Lung (tissue), 12 donors: ENCODE results near the gene ACP5. TPM values are rescaled to one million over a fixed set of nuclear protein-coding genes. Genes with fewer than 3 reads are reported as not detected.

ENCODE experiments used
- ATAC-seq: fragments of 200-7000 bp; cut with Tn5 transposase; one replicate; pipeline ENCODE4 v1.9.1; 2020; ENCODE audit warnings: moderate number of reproducible peaks; ENCODE audit not compliant: insufficient read depth, low FRiP score
- DNase-seq, 3 donors: peaks; one replicate each; pipeline ENCODE4 v3.0.0-alpha.2; 2013 to 2017
- H3K27ac ChIP-seq, 2 donors: one replicate each; pipeline ENCODE4 v1.5.1; 2013; ENCODE audit warnings: mild to moderate bottlenecking in 2 of 2, moderate library complexity in 2 of 2, control low read depth in 1 of 2, inconsistent platforms in 1 of 2, low read depth in 1 of 2, low read length in 1 of 2
- H3K27me3 ChIP-seq, 3 donors: one replicate each; pipeline ENCODE4 v1.5.1; 2013; ENCODE audit warnings: low read length in 2 of 3; ENCODE audit not compliant: control insufficient read depth in 3 of 3, insufficient read depth in 3 of 3
- H3K36me3 ChIP-seq, 4 donors: one replicate each; pipeline ENCODE4 v1.5.1; 2013; ENCODE audit warnings: low read length in 4 of 4, mild to moderate bottlenecking in 1 of 4, moderate library complexity in 1 of 4; ENCODE audit not compliant: control insufficient read depth in 4 of 4, insufficient read depth in 4 of 4
- H3K4me1 ChIP-seq, 5 donors: one replicate each; pipeline ENCODE4 v1.5.1; 2013; ENCODE audit warnings: low read length in 5 of 5, mild to moderate bottlenecking in 2 of 5, moderate library complexity in 1 of 5; ENCODE audit not compliant: control insufficient read depth in 5 of 5, insufficient read depth in 5 of 5
- H3K4me3 ChIP-seq: one replicate; pipeline ENCODE4 v1.5.1; 2013; ENCODE audit warnings: mild to moderate bottlenecking, control low read depth, moderate library complexity
- H3K9ac ChIP-seq, 2 donors: one replicate each; pipeline ENCODE4 v1.5.1; 2013; ENCODE audit warnings: low read length in 2 of 2, control low read depth in 1 of 2; ENCODE audit not compliant: insufficient read depth in 1 of 2
- H3K9me3 ChIP-seq, 4 donors: one replicate each; pipeline ENCODE4 v1.5.1; 2013; ENCODE audit warnings: low read length in 3 of 4, mild to moderate bottlenecking in 1 of 4, moderate library complexity in 1 of 4; ENCODE audit not compliant: control insufficient read depth in 4 of 4, insufficient read depth in 3 of 4
- WGBS, 2 donors: extraction: QIAGEN DNeasy Blood & Tissue Kit; methylation state at CpG; one replicate each; pipeline ENCODE4 v1.1.7; 2013; 5-methylcytosine and 5-hydroxymethylcytosine counted together
- polyA plus RNA-seq, 2 donors: library from polyadenylated mRNA; stranded (reverse); fragments of 200-250 nt; gene quantifications; one replicate each; pipeline ENCODE4 v1.2.1, GENCODE V29; 2013
- total RNA-seq, 2 donors: library from RNA; depleted of rRNA in 1 of 2; stranded (reverse); fragments of >200 nt in 1 of 2; gene quantifications; one replicate each; pipeline ENCODE4 v1.2.1, GENCODE V29; 2014 to 2021
- TF ChIP-seq, protein P1 (sequence below): IDR thresholded peaks from 2 replicates; pipeline ENCODE4 v1.5.1; 2012; ENCODE audit warnings: mild to moderate bottlenecking; ENCODE audit errors: control extremely low read depth, extremely low read depth
- donor health status: control.
- donor health status: control.
- donor health status: Bipolar disorder and iron deficiency.
- donor health status: healthy.
- donor health status: DM: yes; HTN: yes; CAD: no.

ACP5 gene
- total and polyA plus RNA-seq, 4 donors = 22.5 to 301 (median 140) TPM

GRCh38 chr19:11552666-11553372 is 24.6 kb downstream of the ACP5 start:
- no peak for DNase-seq
- Histone ChIP-seq H3K9ac (no peak overlapping the region), H3K9me3 (no peaks in the 10 kb centered on the region), H3K27me3 (no peaks in the 10 kb centered on the region), H3K4me1 (peaks cover under 1 to 2% (median under 1%) of the 10 kb centered on the region in 5 donors), H3K27ac (no peak overlapping the region), H3K4me3 (no peak overlapping the region), H3K36me3 (peaks cover 0 to 36% (median 11%) of the 10 kb centered on the region in 4 donors)
- WGBS, 2 donors = 81 to 89% methylated on average over 20 of the region's 20 CpGs
- ATAC-seq = no peak
- TF ChIP-seq, protein P1, sequence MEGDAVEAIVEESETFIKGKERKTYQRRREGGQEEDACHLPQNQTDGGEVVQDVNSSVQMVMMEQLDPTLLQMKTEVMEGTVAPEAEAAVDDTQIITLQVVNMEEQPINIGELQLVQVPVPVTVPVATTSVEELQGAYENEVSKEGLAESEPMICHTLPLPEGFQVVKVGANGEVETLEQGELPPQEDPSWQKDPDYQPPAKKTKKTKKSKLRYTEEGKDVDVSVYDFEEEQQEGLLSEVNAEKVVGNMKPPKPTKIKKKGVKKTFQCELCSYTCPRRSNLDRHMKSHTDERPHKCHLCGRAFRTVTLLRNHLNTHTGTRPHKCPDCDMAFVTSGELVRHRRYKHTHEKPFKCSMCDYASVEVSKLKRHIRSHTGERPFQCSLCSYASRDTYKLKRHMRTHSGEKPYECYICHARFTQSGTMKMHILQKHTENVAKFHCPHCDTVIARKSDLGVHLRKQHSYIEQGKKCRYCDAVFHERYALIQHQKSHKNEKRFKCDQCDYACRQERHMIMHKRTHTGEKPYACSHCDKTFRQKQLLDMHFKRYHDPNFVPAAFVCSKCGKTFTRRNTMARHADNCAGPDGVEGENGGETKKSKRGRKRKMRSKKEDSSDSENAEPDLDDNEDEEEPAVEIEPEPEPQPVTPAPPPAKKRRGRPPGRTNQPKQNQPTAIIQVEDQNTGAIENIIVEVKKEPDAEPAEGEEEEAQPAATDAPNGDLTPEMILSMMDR = no peak

DNA sequence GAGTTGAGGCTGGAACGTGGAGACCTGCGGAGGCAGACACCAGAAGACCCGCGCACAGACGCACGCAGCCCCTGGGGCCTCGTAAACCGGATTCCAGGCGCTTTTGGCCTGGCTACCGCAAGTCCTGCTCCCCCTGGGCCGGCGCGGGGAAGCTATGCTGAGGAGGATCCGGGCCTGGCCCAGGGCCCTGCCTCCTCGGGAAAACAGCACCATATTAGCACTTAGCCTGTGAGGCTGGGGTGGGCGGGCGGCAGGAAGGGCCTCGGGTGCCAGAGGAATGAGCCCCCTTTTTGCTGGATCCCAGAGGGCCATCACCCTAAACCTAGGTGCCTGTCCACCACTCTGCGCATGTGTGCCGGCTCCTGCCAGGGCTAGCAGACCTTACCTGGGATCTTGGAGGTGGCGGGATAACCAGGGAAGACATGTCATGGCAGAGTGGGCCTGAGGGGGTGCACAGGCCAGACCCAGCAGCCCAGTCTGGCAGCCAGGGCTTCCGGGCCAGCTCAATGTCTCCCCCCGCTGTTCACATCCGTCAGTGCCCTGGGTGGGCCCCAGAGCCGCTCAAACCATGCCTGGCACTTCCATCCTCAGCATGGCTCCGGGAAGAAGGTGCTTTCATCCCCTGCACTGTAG is 25.7 kb downstream of the ACP5 start:
- H3K27ac ChIP-seq = no peak overlapping the region
- H3K4me1 ChIP-seq = no peaks in the 10 kb centered on the region
- TF ChIP-seq, protein P1 = no peak
- no peaks in the 10 kb centered on the region for H3K9me3 ChIP-seq
- H3K36me3 ChIP-seq = peaks cover 0 to 35% (median 11%) of the 10 kb centered on the region in 4 donors
- WGBS, 2 donors = 90 to 93% methylated on average over 26 of the region's 26 CpGs
- DNase-seq (no peak), ATAC-seq (no peak)
- no peak overlapping the region for H3K9ac ChIP-seq
- no peaks in the 10 kb centered on the region for H3K27me3 ChIP-seq
- no peak overlapping the region for H3K4me3 ChIP-seq

- peaks cover 0 to 30% (median 10%) of the 10 kb centered on the region in 4 donors for H3K36me3 ChIP-seq
- ATAC-seq (no peak), DNase-seq (no peak)
- H3K27me3 ChIP-seq = no peaks in the 10 kb centered on the region
- TF ChIP-seq, protein P1 = no peak
- H3K9me3 ChIP-seq = no peaks in the 10 kb centered on the region
- H3K4me3 ChIP-seq = no peak overlapping the region
- no peak overlapping the region for H3K9ac ChIP-seq
- WGBS, 2 donors = 92% methylated on average over 8 of the region's 8 CpGs
- no peak overlapping the region for H3K27ac ChIP-seq
- no peaks in the 10 kb centered on the region for H3K4me1 ChIP-seq
Measured at GRCh38 chr19:11550265-11550664, 27.2 kb downstream of the ACP5 start.
